ENCODE measurements around the gene MACROD2. TPM values are rescaled to one million over a fixed set of nuclear protein-coding genes. Genes with fewer than 3 reads are reported as not detected.
A peak's percentile ranks its signal among the peaks of the same experiment; 100 is the strongest.
"Not testable (repeated sequence)": the region's sequence is repeated elsewhere in the genome, so short reads cannot be mapped to it uniquely, and the experiment has no call there.

The MACROD2 gene
- polyA plus RNA-seq, 1 experiment = 0.47 TPM

DNA sequence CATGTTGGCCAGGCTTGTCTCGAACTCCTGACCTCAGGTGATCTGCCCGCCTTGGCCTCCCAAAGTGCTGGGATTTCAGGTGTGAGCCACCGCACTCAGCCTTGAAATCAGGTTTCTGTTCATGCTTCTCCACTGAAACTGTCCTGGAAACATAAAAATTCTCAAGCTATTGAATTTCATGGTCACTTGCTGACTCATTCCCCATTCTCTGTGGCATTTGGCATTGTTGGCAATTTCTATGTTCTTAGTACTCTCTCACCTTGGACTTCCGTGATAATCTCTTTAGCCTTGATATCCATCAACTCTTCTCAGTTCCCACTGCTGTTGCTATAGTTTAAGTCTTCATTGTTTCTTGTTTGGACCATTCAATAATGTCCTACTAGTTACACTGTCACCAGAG lies 11.1 kb upstream of the MACROD2 start:
- H3K4me3 ChIP-seq (ENCODE audit: low read depth, low read length) = no peak overlapping the region
- DNase-seq (ENCODE audit: low read depth) = no peak
- H3K27me3 ChIP-seq (ENCODE audit: control insufficient read depth, insufficient read depth, low read length) = no peaks in the 10 kb centered on the region
- H3K36me3 ChIP-seq (ENCODE audit: control insufficient read depth, insufficient read depth, low read length) = no peaks in the 10 kb centered on the region
- TF ChIP-seq, protein P1, sequence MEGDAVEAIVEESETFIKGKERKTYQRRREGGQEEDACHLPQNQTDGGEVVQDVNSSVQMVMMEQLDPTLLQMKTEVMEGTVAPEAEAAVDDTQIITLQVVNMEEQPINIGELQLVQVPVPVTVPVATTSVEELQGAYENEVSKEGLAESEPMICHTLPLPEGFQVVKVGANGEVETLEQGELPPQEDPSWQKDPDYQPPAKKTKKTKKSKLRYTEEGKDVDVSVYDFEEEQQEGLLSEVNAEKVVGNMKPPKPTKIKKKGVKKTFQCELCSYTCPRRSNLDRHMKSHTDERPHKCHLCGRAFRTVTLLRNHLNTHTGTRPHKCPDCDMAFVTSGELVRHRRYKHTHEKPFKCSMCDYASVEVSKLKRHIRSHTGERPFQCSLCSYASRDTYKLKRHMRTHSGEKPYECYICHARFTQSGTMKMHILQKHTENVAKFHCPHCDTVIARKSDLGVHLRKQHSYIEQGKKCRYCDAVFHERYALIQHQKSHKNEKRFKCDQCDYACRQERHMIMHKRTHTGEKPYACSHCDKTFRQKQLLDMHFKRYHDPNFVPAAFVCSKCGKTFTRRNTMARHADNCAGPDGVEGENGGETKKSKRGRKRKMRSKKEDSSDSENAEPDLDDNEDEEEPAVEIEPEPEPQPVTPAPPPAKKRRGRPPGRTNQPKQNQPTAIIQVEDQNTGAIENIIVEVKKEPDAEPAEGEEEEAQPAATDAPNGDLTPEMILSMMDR (IDR thresholded peaks at IDR 0.05; ENCODE audit: insufficient read depth, low read depth, low read length) = no peak
- CTCF ChIA-PET = interaction anchor here (0.7 kb wide), 1 partner anchor 12 kb away, joined by 3 read pairs; no protein-coding TSS in a partner anchor
- POLR2A ChIA-PET = no interaction called here

DNA sequence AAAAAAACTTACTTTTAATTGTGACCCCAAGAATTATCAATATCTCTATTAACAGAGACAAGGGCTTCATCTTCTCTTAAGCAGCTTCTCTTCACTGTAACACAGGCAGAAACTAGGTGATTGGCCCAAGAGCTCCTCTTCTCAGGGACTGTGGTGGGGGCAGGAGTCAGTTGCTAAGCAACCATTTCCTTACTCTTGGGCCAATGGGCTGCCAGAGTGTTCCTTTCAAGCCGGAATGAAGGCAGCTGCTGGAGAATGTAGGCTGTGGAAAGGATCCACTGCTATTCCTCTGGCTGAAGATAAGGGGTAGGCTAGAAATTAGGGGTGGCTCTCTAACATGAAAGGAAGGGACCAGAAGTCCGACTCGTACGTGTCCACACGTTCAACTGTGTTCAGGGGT lies 4.9 kb upstream of the MACROD2 start, which contains the start of gene SEL1L2:
SEL1L2 (minus strand) TSS at position 150 of the 400 bp plus-strand sequence; CDS start at position 70, 80 bp downstream.
- POLR2A ChIA-PET = no interaction called here
- TF ChIP-seq, protein P1 (IDR thresholded peaks at IDR 0.05; ENCODE audit: insufficient read depth, low read depth, low read length) = no peak
- Histone ChIP-seq H3K36me3 (ENCODE audit: control insufficient read depth, insufficient read depth, low read length) (no peaks in the 10 kb centered on the region), H3K27me3 (ENCODE audit: control insufficient read depth, insufficient read depth, low read length) (no peaks in the 10 kb centered on the region), H3K4me3 (ENCODE audit: low read depth, low read length) (no peak within 1 kb of the TSS)
- no peak for DNase-seq (ENCODE audit: low read depth)
- CTCF ChIA-PET = interaction anchor here (1.2 kb wide), 1 partner anchor 28 kb away, joined by 3 read pairs; no protein-coding TSS in a partner anchor

DNA sequence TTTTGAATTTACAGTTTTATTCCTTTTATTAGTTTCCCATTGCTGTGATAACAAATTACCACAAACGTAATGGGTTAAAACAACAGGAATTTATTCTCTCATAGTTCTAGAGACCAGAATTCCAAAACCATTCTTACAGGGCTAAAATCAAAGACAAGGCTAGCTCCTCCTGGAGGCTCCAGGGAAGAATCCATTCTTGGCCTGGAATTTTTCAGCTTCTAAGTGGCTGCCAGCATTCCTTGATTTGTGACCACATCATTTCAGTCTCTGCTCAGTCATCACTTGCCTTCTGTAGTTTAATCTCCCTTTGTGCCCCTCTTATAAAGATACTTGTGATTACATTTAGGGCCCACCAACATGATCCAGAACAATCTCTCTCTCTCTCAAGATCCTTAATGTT lies 4.0 kb upstream of the MACROD2 start:
- TF ChIP-seq, protein P1 (IDR thresholded peaks at IDR 0.05; ENCODE audit: insufficient read depth, low read depth, low read length) = no peak
- DNase-seq (ENCODE audit: low read depth) = no peak
- Histone ChIP-seq H3K4me3 (ENCODE audit: low read depth, low read length) (no peak overlapping the region), H3K36me3 (ENCODE audit: control insufficient read depth, insufficient read depth, low read length) (no peaks in the 10 kb centered on the region), H3K27me3 (ENCODE audit: control insufficient read depth, insufficient read depth, low read length) (no peaks in the 10 kb centered on the region)
- ChIA-PET POLR2A (no interaction called here), CTCF (no interaction called here)

DNA sequence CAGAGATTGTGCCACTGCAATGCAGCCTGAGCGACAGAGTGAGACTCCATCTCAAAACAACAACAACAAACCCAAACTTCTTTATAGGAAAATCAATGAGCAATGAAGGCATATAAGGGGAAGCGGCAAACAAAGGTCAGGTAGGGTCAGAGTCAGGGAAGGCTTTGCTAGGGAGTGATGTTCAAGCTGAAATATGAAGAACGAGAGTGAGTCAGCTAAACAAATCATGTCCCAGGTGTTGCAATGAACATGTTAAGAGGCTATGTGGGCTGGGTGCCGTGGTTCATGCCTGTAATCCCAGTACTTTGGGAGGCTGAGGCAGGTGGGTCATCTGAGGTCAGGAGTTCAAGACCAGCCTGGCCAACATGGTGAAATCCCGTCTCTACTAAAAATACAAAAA lies 3.4 kb upstream of the MACROD2 start:
- H3K27me3 ChIP-seq (ENCODE audit: control insufficient read depth, insufficient read depth, low read length); CTCF ChIA-PET; POLR2A ChIA-PET; H3K4me3 ChIP-seq (ENCODE audit: low read depth, low read length); H3K36me3 ChIP-seq (ENCODE audit: control insufficient read depth, insufficient read depth, low read length); DNase-seq (ENCODE audit: low read depth): not testable (repeated sequence)

DNA sequence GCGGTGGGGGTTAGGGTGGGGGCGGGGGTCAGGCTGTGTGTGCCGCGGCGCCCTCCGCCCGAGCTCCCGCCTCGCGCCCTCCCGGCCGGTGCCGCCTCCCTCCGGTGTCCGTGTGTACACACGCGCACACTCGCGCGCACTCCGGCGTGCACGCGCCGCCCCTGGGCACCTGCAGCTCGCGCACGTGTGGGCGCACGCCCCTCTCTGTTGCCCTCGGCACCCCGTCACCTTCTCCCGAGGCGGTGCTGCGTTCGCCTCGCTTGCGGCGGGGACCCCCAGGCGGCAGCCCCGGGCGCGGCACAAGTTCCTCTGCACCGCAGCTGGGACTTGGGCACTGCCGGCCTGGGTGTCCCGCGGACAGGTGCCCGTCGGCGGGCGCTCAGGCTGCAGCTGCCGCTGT lies 525 bp downstream of the MACROD2 start:
- POLR2A ChIA-PET = no interaction called here
- TF ChIP-seq, protein P1 (IDR thresholded peaks at IDR 0.05; ENCODE audit: insufficient read depth, low read depth, low read length) = no peak

DNA sequence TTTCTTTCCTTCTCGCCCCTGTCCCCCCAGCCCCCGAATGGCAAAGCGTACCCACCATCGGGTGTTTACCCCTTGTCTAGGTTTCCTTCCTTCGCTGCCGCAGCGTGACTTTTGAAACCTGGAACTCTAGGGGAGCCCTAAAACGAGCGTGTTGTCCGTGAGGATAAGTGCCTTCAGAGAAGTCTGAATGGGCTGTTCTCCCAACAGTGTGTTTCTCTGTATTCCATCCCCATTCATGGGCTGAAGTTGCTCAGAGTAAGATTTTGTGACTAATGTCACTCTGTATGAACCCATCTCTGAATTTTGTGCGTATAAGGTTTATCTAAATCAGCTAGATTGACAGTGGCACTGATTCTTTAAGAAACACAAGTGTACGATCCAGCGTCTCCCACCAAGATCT lies 949 bp downstream of the MACROD2 start:
- peak overlapping the region; percentile 70 for H3K4me3 ChIP-seq (ENCODE audit: low read depth, low read length)
- CTCF ChIA-PET = interaction anchor here (1.1 kb wide), 1 partner anchor 12 kb away, joined by 3 read pairs; no protein-coding TSS in a partner anchor
- POLR2A ChIA-PET = no interaction called here
- H3K27me3 ChIP-seq (ENCODE audit: control insufficient read depth, insufficient read depth, low read length) = no peaks in the 10 kb centered on the region
- TF ChIP-seq, protein P1 (IDR thresholded peaks at IDR 0.05; ENCODE audit: insufficient read depth, low read depth, low read length) = no peak
- H3K36me3 ChIP-seq (ENCODE audit: control insufficient read depth, insufficient read depth, low read length) = no peaks in the 10 kb centered on the region
- no peak for DNase-seq (ENCODE audit: low read depth)

More for the DNA sequence above, 525 bp downstream of the MACROD2 start:
- DNase-seq (ENCODE audit: low read depth) = no peak
- Histone ChIP-seq H3K27me3 (ENCODE audit: control insufficient read depth, insufficient read depth, low read length) (no peaks in the 10 kb centered on the region), H3K36me3 (ENCODE audit: control insufficient read depth, insufficient read depth, low read length) (no peaks in the 10 kb centered on the region), H3K4me3 (ENCODE audit: low read depth, low read length) (peak overlapping the region; percentile 70)
- CTCF ChIA-PET = interaction anchor here (1.1 kb wide), 1 partner anchor 11 kb away, joined by 3 read pairs; no protein-coding TSS in a partner anchor

Data from BJ (cell line).